ENCODE measurements around the gene USP47. TPM values are rescaled to one million over a fixed set of nuclear protein-coding genes. Genes with fewer than 3 reads are reported as not detected.

The USP47 gene, protein sequence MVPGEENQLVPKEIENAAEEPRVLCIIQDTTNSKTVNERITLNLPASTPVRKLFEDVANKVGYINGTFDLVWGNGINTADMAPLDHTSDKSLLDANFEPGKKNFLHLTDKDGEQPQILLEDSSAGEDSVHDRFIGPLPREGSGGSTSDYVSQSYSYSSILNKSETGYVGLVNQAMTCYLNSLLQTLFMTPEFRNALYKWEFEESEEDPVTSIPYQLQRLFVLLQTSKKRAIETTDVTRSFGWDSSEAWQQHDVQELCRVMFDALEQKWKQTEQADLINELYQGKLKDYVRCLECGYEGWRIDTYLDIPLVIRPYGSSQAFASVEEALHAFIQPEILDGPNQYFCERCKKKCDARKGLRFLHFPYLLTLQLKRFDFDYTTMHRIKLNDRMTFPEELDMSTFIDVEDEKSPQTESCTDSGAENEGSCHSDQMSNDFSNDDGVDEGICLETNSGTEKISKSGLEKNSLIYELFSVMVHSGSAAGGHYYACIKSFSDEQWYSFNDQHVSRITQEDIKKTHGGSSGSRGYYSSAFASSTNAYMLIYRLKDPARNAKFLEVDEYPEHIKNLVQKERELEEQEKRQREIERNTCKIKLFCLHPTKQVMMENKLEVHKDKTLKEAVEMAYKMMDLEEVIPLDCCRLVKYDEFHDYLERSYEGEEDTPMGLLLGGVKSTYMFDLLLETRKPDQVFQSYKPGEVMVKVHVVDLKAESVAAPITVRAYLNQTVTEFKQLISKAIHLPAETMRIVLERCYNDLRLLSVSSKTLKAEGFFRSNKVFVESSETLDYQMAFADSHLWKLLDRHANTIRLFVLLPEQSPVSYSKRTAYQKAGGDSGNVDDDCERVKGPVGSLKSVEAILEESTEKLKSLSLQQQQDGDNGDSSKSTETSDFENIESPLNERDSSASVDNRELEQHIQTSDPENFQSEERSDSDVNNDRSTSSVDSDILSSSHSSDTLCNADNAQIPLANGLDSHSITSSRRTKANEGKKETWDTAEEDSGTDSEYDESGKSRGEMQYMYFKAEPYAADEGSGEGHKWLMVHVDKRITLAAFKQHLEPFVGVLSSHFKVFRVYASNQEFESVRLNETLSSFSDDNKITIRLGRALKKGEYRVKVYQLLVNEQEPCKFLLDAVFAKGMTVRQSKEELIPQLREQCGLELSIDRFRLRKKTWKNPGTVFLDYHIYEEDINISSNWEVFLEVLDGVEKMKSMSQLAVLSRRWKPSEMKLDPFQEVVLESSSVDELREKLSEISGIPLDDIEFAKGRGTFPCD (N-terminal part only)
- total RNA-seq (2021) (22.4 and 24.2 TPM in 2 replicates), Bru-seq, nascent RNA (percentile 84 among the genes with signal in this experiment), BruChase-seq, experiment 1, labeled RNA remaining after a 2-hour chase (percentile 82 among the genes with signal in this experiment), BruChase-seq, experiment 2, labeled RNA remaining after a 6-hour chase (percentile 77 among the genes with signal in this experiment)
- long read RNA-seq, full-length matches to known transcripts = 57 of 60 reads
- long read RNA-seq, partial matches to known transcripts = 2 of 60 reads
- long read RNA-seq, other reads (novel, unspliced or antisense) = 1 of 60 reads

DNA sequence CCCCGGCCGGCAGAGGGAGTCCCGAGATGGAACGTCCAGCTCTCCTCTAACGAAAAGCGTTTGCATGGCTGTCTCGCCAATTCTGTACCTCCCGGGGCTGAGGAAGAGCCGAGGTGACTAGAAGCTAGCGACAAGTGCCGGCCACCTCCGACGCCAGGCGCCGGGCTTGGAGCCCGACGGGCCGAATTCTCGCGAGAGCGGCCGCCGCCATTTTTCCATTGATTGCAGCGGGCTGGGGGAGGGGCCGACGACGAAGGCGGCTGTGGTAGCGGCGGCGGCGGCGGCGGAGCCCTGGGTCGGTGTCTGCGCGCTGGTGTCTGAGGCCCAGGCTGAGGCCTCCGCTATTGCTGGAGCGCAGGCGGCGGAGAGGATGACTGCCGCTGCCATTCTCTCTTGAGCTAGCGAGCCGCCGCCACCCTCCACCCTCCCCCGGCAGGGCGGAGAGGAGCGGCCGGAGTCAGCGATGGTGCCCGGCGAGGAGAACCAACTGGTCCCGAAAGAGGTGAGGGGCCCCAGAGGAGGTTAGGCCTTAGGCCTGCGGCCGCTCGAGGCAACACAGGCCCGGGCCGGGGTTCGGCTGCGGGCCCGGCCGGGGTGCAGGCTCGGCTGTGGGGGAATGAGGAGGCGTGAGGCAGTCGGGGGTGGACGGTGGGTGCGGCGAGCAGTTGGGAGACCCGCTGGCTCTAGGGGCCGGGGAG is at the start of gene USP47:
Gene USP47 (plus strand): TSS at position 250 of the 698 bp plus-strand sequence. CDS start 214 bp downstream, at position 464.
- peaks cover 50% of the 10 kb centered on the region for H3K79me2 ChIP-seq (ENCODE audit: low read depth)
- H3K27ac ChIP-seq = peak within 1 kb of the TSS; percentile 76
- H3K9me2 ChIP-seq (ENCODE audit: insufficient read depth) = no peaks in the 10 kb centered on the region
- no peak for TF ChIP-seq EZH2 (IDR thresholded peaks at IDR 0.05; ENCODE audit: low read depth)
- TF ChIP-seq, protein P1, sequence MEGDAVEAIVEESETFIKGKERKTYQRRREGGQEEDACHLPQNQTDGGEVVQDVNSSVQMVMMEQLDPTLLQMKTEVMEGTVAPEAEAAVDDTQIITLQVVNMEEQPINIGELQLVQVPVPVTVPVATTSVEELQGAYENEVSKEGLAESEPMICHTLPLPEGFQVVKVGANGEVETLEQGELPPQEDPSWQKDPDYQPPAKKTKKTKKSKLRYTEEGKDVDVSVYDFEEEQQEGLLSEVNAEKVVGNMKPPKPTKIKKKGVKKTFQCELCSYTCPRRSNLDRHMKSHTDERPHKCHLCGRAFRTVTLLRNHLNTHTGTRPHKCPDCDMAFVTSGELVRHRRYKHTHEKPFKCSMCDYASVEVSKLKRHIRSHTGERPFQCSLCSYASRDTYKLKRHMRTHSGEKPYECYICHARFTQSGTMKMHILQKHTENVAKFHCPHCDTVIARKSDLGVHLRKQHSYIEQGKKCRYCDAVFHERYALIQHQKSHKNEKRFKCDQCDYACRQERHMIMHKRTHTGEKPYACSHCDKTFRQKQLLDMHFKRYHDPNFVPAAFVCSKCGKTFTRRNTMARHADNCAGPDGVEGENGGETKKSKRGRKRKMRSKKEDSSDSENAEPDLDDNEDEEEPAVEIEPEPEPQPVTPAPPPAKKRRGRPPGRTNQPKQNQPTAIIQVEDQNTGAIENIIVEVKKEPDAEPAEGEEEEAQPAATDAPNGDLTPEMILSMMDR (conservative IDR thresholded peaks at IDR 0.05) = peak; percentile 56
- peak within 1 kb of the TSS; percentile 93 for H3K4me3 ChIP-seq
- no peaks in the 10 kb centered on the region for H3K27me3 ChIP-seq (ENCODE audit: insufficient read depth, low read depth)
- BruUV-seq (replicated peaks) = no TSS peak
- peaks cover 40% of the 10 kb centered on the region for H3K4me1 ChIP-seq (replicated peaks; ENCODE audit: insufficient read depth)
- H3K9me3 ChIP-seq (ENCODE audit: insufficient read depth, low read depth) = no peaks in the 10 kb centered on the region
- H2AFZ ChIP-seq = peak within 1 kb of the TSS; percentile 99
- intact Hi-C loops (cut with micrococcal nuclease; ENCODE audit: unreplicated experiment) = loop anchor here (2.0 to 10.0 kb wide), 2 partner anchors 203 to 443 kb away; no protein-coding TSS in a partner anchor
- peak within 1 kb of the TSS; percentile 97 for H3K4me2 ChIP-seq
- ChIA-PET POLR2A (ENCODE audit: unreplicated experiment) (interaction anchor here (0.6 kb wide), 2 partner anchors 1032 to 1033 kb away, joined by 4 to 18 read pairs; partner anchors contain the start of gene EIF4G2), CTCF (interaction anchor here (0.6 kb wide), 1 partner anchor 17 kb away, joined by 7 read pairs; no protein-coding TSS in a partner anchor)
- peaks cover 27% of the 10 kb centered on the region; the same call in 1 of the 2 replicates for H3F3A ChIP-seq (ENCODE audit: insufficient read depth, low read depth)
- no peaks in the 10 kb centered on the region for H3K36me3 ChIP-seq (ENCODE audit: low read depth)
- no peaks in the 10 kb centered on the region for H4K20me1 ChIP-seq (ENCODE audit: insufficient read depth)
- peak; percentile 57 to 81 for DNase-seq

GRCh38 chr11:11793073-11793472 is 48.7 kb upstream of the USP47 start:
- Histone ChIP-seq H3K36me3 (ENCODE audit: low read depth) (no peaks in the 10 kb centered on the region), H3K4me3 (no peak overlapping the region), H4K20me1 (ENCODE audit: insufficient read depth) (no peaks in the 10 kb centered on the region), H3F3A (ENCODE audit: insufficient read depth, low read depth) (no peaks in the 10 kb centered on the region), H3K79me2 (ENCODE audit: low read depth) (no peaks in the 10 kb centered on the region), H3K9me2 (ENCODE audit: insufficient read depth) (no peaks in the 10 kb centered on the region), H3K4me1 (replicated peaks; ENCODE audit: insufficient read depth) (no peaks in the 10 kb centered on the region), H3K4me2 (no peak overlapping the region), H3K27me3 (ENCODE audit: insufficient read depth, low read depth) (no peaks in the 10 kb centered on the region), H2AFZ (no peak overlapping the region), H3K27ac (no peak overlapping the region), H3K9me3 (ENCODE audit: insufficient read depth, low read depth) (no peaks in the 10 kb centered on the region)
- no TSS peak for BruUV-seq (replicated peaks)
- intact Hi-C loops (cut with micrococcal nuclease; ENCODE audit: unreplicated experiment) = no loop called here
- ChIA-PET POLR2A (ENCODE audit: unreplicated experiment) (no interaction called here), CTCF (no interaction called here)
- no peak for TF ChIP-seq EZH2 (IDR thresholded peaks at IDR 0.05; ENCODE audit: low read depth)
- TF ChIP-seq, protein P1 (conservative IDR thresholded peaks at IDR 0.05) = no peak
- DNase-seq = no peak

Measured in PC-9 (cell line).